ENCODE data around the gene CTSA. TPM values are rescaled to one million over a fixed set of nuclear protein-coding genes. Genes with fewer than 3 reads are reported as not detected.

The CTSA gene
- total RNA-seq, 1 experiment from 2014 or later = 109 TPM

DNA sequence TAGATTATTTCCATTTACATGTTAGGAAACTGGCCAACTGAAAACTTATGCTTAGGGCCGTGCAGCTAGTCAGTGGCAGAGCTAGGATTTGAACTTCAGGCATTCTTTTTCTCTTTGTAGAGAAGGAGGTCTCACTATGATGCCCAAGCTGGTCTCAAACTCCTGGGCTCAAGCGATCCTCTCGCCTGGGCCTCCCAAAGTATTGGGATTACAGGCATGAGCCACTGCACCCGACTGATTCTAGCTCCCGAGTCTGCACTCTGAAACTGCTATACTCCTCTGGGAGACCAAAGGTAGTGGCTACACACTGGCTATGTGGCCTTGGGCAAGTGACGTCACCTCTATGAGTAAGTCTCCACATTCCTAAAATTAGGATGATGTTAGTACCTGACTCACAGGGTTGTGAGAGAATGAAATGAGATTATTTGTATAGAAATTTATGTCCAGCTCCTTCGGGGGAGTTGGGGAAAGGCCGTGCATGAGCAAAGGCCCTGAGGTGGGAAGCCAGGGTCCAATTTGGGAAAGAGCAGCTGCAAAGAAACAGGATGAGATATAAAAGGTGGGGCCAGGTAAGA is 14.5 kb downstream of the CTSA start:
- ChIA-PET POLR2A (interaction anchor here (0.9 to 2.1 kb wide), 2 partner anchors 24 to 28 kb away, joined by 4 to 6 read pairs; partner anchors contain the start of gene ZSWIM1), RAD21 (ENCODE audit: low non-redundant PET in 1 of 2, low total read pairs in 2 of 2, uncharacterized antibody in 2 of 2, unreplicated experiment in 2 of 2) (no interaction called here), CTCF (interaction anchor here (1.5 to 1.6 kb wide), 2 partner anchors 13 to 64 kb away, joined by 3 to 4 read pairs; no protein-coding TSS in a partner anchor)
- ATAC-seq (peak; percentile 70), DNase-seq (ENCODE audit: low read depth, low spot score) (peak; percentile 48)
- intact Hi-C loops (cut with micrococcal nuclease) = no loop called here
- H3K4me3 ChIP-seq (replicated peaks in 1 of 2; ENCODE audit: low read depth in 1 of 2, low read length in 2 of 2) = no peak overlapping the region
- no peaks in the 10 kb centered on the region for H3K27me3 ChIP-seq (ENCODE audit: insufficient read depth, low read length)
- no peaks in the 10 kb centered on the region for H3K9me3 ChIP-seq (ENCODE audit: control insufficient read depth in 1 of 2, insufficient read depth in 1 of 2, low read depth in 1 of 2, low read length in 2 of 2)
- no TSS peak for BruUV-seq (replicated peaks)
- H3K9me2 ChIP-seq (ENCODE audit: insufficient read depth) = no peaks in the 10 kb centered on the region
- H3K79me2 ChIP-seq (ENCODE audit: insufficient read depth, low read length) = no peaks in the 10 kb centered on the region
- no peak overlapping the region for H2AFZ ChIP-seq (ENCODE audit: low read depth, low read length, poor library complexity, severe bottlenecking)
- H4K20me1 ChIP-seq (ENCODE audit: insufficient read depth) = no peaks in the 10 kb centered on the region
- TF ChIP-seq, protein P1, sequence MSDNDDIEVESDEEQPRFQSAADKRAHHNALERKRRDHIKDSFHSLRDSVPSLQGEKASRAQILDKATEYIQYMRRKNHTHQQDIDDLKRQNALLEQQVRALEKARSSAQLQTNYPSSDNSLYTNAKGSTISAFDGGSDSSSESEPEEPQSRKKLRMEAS (IDR thresholded peaks at IDR 0.05) = no peak
- no peak for TF ChIP-seq SP1 (IDR thresholded peaks at IDR 0.05; ENCODE audit: low read depth)
- no peak for TF ChIP-seq RAD21 (IDR thresholded peaks at IDR 0.05; ENCODE audit: low read depth)
- TF ChIP-seq ATF3 (IDR thresholded peaks at IDR 0.05) = no peak
- TF ChIP-seq FOSL1 (IDR thresholded peaks at IDR 0.05; ENCODE audit: low read depth) = peak; percentile 36; the same call in 1 of the 2 replicates
- no peak for TF ChIP-seq SRF (IDR thresholded peaks at IDR 0.05; ENCODE audit: low read depth)
- TF ChIP-seq EZH2 (IDR thresholded peaks at IDR 0.05) = no peak
- TF ChIP-seq, protein P2, sequence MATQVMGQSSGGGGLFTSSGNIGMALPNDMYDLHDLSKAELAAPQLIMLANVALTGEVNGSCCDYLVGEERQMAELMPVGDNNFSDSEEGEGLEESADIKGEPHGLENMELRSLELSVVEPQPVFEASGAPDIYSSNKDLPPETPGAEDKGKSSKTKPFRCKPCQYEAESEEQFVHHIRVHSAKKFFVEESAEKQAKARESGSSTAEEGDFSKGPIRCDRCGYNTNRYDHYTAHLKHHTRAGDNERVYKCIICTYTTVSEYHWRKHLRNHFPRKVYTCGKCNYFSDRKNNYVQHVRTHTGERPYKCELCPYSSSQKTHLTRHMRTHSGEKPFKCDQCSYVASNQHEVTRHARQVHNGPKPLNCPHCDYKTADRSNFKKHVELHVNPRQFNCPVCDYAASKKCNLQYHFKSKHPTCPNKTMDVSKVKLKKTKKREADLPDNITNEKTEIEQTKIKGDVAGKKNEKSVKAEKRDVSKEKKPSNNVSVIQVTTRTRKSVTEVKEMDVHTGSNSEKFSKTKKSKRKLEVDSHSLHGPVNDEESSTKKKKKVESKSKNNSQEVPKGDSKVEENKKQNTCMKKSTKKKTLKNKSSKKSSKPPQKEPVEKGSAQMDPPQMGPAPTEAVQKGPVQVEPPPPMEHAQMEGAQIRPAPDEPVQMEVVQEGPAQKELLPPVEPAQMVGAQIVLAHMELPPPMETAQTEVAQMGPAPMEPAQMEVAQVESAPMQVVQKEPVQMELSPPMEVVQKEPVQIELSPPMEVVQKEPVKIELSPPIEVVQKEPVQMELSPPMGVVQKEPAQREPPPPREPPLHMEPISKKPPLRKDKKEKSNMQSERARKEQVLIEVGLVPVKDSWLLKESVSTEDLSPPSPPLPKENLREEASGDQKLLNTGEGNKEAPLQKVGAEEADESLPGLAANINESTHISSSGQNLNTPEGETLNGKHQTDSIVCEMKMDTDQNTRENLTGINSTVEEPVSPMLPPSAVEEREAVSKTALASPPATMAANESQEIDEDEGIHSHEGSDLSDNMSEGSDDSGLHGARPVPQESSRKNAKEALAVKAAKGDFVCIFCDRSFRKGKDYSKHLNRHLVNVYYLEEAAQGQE (IDR thresholded peaks at IDR 0.05; ENCODE audit: low read depth) = no peak
- TF ChIP-seq SIN3A (IDR thresholded peaks at IDR 0.05; ENCODE audit: low read depth) = no peak
- no peaks in the 10 kb centered on the region for H3K36me3 ChIP-seq (ENCODE audit: control insufficient read depth in 1 of 2, insufficient read depth in 2 of 2, low read length in 2 of 2)
- H3K4me2 ChIP-seq (ENCODE audit: low read length) = peak overlapping the region; percentile 37
- H3K4me1 ChIP-seq (ENCODE audit: control insufficient read depth in 1 of 2, insufficient read depth in 2 of 2, low read length in 2 of 2) = peaks cover 5 to 23% of the 10 kb centered on the region in 2 experiments
- no peak overlapping the region for H3K27ac ChIP-seq (ENCODE audit: low read depth, low read length)
- no peak overlapping the region for H3K9ac ChIP-seq (ENCODE audit: low read length)
